ENCODE data around the gene PLA2G4D.

PLA2G4D gene

DNA sequence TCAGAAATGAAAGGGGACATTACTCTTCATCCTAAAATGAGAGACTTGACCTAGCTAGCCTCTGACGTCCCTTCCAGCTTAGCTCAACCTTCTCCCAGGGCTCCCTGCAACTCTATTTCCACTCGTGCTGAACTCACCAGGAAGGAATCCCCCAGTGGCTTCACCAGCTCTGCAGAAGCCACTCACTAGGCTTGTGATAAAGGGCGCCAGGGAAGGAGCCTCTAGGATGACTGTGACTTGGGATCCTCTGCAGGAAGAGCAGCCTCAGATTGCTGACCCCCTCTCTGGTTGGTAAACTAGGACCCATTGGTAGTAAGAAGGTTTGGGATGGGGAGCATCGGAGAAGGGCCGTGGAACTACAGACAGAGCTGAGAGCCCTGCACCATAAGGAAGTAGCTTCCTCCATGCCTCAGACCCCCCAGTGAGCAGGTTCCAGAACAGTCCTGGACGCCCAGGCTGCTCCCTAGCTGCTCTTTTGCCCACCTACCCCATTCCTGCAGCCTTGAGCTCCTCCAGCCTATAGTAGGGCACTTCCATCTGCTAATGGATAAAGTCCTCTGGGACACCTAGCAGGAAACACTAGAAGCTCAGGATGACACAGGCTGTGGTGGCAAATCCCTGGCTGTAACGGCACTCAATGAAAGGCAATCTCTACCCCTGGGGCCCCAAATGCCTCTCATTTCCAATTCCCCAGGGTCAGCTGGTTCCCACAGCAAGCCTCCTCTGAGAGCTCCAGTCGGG, 36.1 kb upstream of the PLA2G4D start:
- H3K4me1 ChIP-seq: no peaks in the 10 kb centered on the region
- H2AFZ ChIP-seq: no peak overlapping the region
- H3K27ac ChIP-seq: no peak overlapping the region
- no peaks in the 10 kb centered on the region for H3K79me2 ChIP-seq
- TF ChIP-seq, protein P1, sequence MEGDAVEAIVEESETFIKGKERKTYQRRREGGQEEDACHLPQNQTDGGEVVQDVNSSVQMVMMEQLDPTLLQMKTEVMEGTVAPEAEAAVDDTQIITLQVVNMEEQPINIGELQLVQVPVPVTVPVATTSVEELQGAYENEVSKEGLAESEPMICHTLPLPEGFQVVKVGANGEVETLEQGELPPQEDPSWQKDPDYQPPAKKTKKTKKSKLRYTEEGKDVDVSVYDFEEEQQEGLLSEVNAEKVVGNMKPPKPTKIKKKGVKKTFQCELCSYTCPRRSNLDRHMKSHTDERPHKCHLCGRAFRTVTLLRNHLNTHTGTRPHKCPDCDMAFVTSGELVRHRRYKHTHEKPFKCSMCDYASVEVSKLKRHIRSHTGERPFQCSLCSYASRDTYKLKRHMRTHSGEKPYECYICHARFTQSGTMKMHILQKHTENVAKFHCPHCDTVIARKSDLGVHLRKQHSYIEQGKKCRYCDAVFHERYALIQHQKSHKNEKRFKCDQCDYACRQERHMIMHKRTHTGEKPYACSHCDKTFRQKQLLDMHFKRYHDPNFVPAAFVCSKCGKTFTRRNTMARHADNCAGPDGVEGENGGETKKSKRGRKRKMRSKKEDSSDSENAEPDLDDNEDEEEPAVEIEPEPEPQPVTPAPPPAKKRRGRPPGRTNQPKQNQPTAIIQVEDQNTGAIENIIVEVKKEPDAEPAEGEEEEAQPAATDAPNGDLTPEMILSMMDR (IDR thresholded peaks at IDR 0.05): no peak
- H3K36me3 ChIP-seq (ENCODE audit: control insufficient read depth, insufficient read depth, low read length): no peaks in the 10 kb centered on the region
- no peaks in the 10 kb centered on the region for H3K9me3 ChIP-seq (ENCODE audit: control insufficient read depth, low read length)
- H3K4me3 ChIP-seq (ENCODE audit: low read depth, low read length): no peak overlapping the region
- no peaks in the 10 kb centered on the region for H3K27me3 ChIP-seq (ENCODE audit: control insufficient read depth, insufficient read depth, low read length)
- H3K4me2 ChIP-seq (ENCODE audit: low read length): no peak overlapping the region
- H3K9ac ChIP-seq: no peak overlapping the region

DNA sequence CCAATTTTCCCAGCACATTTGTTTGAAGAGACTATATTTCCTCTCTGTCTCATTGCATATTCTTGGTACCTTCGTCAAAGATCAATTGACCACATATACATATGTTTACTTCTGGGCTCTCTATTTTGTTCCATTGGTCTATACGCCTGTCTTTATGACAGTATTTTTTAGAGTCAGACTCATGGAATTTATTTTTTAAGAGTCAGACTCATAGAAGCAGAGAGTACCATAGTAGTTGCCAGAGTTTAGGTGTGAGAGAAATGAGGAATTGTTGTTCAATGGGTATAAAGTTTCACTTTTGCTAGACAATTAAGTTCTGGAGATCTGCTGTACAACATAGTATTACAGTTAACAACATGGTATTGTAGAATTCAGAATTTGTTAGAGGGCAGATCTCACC, 35.0 kb upstream of the PLA2G4D start:
- H3K4me1 ChIP-seq: no peaks in the 10 kb centered on the region
- TF ChIP-seq, protein P1 (IDR thresholded peaks at IDR 0.05): no peak
- no peak overlapping the region for H2AFZ ChIP-seq
- no peaks in the 10 kb centered on the region for H3K36me3 ChIP-seq (ENCODE audit: control insufficient read depth, insufficient read depth, low read length)
- H3K9ac ChIP-seq: no peak overlapping the region
- H3K9me3 ChIP-seq (ENCODE audit: control insufficient read depth, low read length): no peaks in the 10 kb centered on the region
- no peak overlapping the region for H3K4me2 ChIP-seq (ENCODE audit: low read length)
- H3K27ac ChIP-seq: no peak overlapping the region
- no peaks in the 10 kb centered on the region for H3K27me3 ChIP-seq (ENCODE audit: control insufficient read depth, insufficient read depth, low read length)
- H3K79me2 ChIP-seq: no peaks in the 10 kb centered on the region
- H3K4me3 ChIP-seq (ENCODE audit: low read depth, low read length): no peak overlapping the region

- TF ChIP-seq, protein P1 (IDR thresholded peaks at IDR 0.05): no peak
Observed at GRCh38 chr15:42128476-42128875, 34.1 kb upstream of the PLA2G4D start.

DNA sequence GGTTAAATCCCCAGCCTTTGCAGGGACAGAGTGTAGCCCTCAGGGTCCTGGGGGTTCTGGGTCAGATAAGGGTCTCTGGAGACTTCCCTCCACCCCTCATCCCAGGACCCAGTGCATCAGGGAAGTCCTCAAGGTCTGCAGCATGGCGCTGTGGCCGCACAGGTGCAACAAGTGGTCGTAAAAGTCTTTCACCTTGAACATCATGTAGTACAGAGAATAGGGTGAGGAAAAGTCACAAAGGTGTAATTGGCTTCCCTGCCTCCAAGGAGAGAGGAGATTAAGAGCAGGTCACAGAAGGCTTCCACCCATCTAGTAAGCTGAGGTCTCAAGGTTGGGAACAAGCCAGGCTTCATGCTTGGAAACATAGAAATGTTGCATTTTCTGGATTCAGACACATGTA, 29.2 kb upstream of the PLA2G4D start:
- TF ChIP-seq, protein P1 (IDR thresholded peaks at IDR 0.05): no peak
- Histone ChIP-seq H3K4me2 (ENCODE audit: low read length) (no peak overlapping the region), H3K27ac (no peak overlapping the region), H3K4me3 (ENCODE audit: low read depth, low read length) (no peak overlapping the region), H3K4me1 (no peaks in the 10 kb centered on the region), H3K36me3 (ENCODE audit: control insufficient read depth, insufficient read depth, low read length) (no peaks in the 10 kb centered on the region), H3K79me2 (no peaks in the 10 kb centered on the region), H3K9ac (no peak overlapping the region), H3K27me3 (ENCODE audit: control insufficient read depth, insufficient read depth, low read length) (no peaks in the 10 kb centered on the region), H3K9me3 (ENCODE audit: control insufficient read depth, low read length) (no peaks in the 10 kb centered on the region), H2AFZ (no peak overlapping the region)

More at GRCh38 chr15:42128476-42128875, 34.1 kb upstream of the PLA2G4D start:
- H3K27ac ChIP-seq: no peak overlapping the region
- no peak overlapping the region for H3K9ac ChIP-seq
- no peaks in the 10 kb centered on the region for H3K36me3 ChIP-seq (ENCODE audit: control insufficient read depth, insufficient read depth, low read length)
- H3K4me2 ChIP-seq (ENCODE audit: low read length): no peak overlapping the region
- H3K9me3 ChIP-seq (ENCODE audit: control insufficient read depth, low read length): no peaks in the 10 kb centered on the region
- H2AFZ ChIP-seq: no peak overlapping the region
- no peaks in the 10 kb centered on the region for H3K4me1 ChIP-seq
- no peak overlapping the region for H3K4me3 ChIP-seq (ENCODE audit: low read depth, low read length)
- H3K79me2 ChIP-seq: no peaks in the 10 kb centered on the region
- H3K27me3 ChIP-seq (ENCODE audit: control insufficient read depth, insufficient read depth, low read length): no peaks in the 10 kb centered on the region

DNA sequence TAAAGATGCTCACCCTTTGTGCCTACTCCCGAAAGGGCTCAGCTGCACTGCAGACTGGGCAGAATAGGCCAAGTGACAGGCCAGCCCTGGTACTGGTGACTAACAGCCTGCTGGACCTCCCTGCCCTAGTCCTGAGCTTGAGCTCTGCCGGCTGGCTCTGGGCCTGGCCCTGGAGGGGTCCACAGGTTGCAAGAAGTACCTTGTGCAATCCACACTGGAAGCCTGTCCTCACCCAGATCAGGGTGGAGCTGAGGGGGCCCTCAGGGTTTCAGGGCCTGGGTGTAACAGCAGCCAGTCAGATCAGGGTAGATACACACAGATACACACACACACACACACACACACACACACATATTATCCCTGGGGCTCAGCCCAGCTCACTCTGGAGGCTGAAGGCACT, 27.3 kb upstream of the PLA2G4D start:
- H2AFZ ChIP-seq: no peak overlapping the region
- no peaks in the 10 kb centered on the region for H3K9me3 ChIP-seq (ENCODE audit: control insufficient read depth, low read length)
- H3K9ac ChIP-seq: no peak overlapping the region
- no peak overlapping the region for H3K4me2 ChIP-seq (ENCODE audit: low read length)
- H3K4me3 ChIP-seq (ENCODE audit: low read depth, low read length): no peak overlapping the region
- no peak overlapping the region for H3K27ac ChIP-seq
- TF ChIP-seq, protein P1 (IDR thresholded peaks at IDR 0.05): no peak
- H3K79me2 ChIP-seq: no peaks in the 10 kb centered on the region
- no peaks in the 10 kb centered on the region for H3K27me3 ChIP-seq (ENCODE audit: control insufficient read depth, insufficient read depth, low read length)
- H3K36me3 ChIP-seq (ENCODE audit: control insufficient read depth, insufficient read depth, low read length): no peaks in the 10 kb centered on the region
- no peaks in the 10 kb centered on the region for H3K4me1 ChIP-seq

All from parathyroid adenoma (tissue), 2 donors.